Measurements from ENCODE around the gene HNRNPA3. TPM values are rescaled to one million over a fixed set of nuclear protein-coding genes. Genes with fewer than 3 reads are reported as not detected.

HNRNPA3 gene
- total RNA-seq, 1 experiment from 2014 or later, result 290 TPM

DNA sequence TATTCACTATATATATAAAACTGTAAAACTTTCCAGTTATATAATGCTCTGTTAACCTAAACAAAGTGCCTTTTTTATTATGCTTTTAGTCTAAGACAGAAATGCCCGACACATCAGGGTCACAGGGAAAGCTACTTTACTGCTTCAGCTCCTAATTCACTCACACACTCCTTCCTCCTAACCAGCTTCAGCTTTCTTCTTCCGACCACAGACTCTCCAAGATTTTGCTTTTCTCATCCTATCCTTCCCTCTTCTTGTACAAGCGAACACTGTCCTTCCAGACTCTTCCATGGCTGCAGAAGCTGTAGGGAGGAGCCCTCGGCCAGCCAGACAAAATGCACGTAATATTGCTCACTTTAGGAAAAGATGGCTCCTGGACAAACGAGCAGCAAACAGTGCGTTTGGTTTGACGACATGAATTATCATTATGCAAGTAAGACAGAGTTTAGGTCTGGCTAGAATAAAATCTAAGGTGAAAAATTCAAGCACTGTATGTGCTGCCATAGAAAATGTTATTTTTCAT lies 47.5 kb upstream of the HNRNPA3 start:
- Histone ChIP-seq H3K4me1 (replicated peaks; ENCODE audit: insufficient read depth) (peaks cover 60% of the 10 kb centered on the region), H3K27ac (peak overlapping the region; percentile 65)
- BruUV-seq (replicated peaks), result no TSS peak

DNA sequence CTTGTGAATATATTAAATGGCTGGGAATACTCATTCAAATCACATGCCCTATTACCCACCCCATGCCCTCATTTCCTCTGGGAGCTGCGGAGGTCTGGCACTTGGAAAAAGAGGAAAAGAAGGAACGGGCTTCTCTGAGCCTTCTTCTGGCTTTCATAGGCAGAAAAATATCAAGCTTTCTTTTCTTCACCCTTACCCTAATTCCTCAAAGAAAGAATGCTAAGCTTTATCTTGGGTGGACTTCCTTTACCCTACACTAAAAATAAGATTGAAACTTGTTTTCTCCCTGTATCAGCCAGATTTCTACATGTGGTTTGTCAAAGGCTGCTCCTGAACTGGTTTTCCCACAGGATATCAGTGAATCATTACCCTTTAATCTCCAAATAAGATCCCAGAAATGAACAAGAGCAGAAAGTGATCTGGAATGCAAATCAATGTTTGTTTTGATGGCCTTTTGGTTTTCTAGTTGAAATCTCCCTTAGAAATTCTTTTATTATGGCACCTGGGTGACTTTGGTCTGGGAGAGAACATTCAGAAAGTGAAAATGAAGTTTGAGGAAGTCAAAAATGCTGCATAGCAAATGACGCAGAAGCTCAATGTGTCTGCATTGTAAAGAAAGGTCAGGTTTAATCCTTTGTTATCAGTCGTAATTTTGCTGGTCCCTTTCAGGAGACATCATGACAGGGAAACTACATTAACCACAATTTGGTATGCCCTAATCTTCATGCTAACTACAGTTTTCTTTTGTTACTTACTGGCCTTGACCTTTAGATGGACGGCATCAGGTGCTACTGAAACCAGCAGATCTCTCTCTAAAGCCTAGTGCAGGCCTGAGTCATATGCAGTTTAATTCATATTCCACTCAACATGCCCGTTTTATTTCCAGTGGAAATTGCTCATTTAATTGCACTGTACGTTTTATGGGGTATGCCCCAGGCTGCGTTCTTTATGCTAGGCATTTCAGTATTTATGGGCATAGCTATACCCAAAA lies 46.6 kb upstream of the HNRNPA3 start:
- BruUV-seq (replicated peaks), result TSS peak; percentile 29
- POLR2A ChIA-PET (ENCODE audit: unreplicated experiment), result interaction anchor here (0.6 to 1.7 kb wide), 10 partner anchors 11 to 1835 kb away, joined by 3 to 31 read pairs (median 4); partner anchors contain the start of genes HNRNPA3 and NFE2L2

More for the DNA sequence above, 47.5 kb upstream of the HNRNPA3 start:
- Histone ChIP-seq H3K9me3 (ENCODE audit: insufficient read depth, low read depth) (no peaks in the 10 kb centered on the region), H3K79me2 (ENCODE audit: low read depth) (no peaks in the 10 kb centered on the region), H4K20me1 (ENCODE audit: insufficient read depth) (no peaks in the 10 kb centered on the region), H3K27me3 (ENCODE audit: insufficient read depth, low read depth) (no peaks in the 10 kb centered on the region), H3F3A (ENCODE audit: insufficient read depth, low read depth) (peaks cover 34% of the 10 kb centered on the region), H3K9me2 (ENCODE audit: insufficient read depth) (no peaks in the 10 kb centered on the region), H3K4me3 (peak overlapping the region; percentile 37; the same call in 1 of the 2 replicates), H3K36me3 (ENCODE audit: low read depth) (no peaks in the 10 kb centered on the region), H2AFZ (peak overlapping the region; percentile 80), H3K4me2 (peak overlapping the region; percentile 73)
- intact Hi-C loops (cut with micrococcal nuclease; ENCODE audit: unreplicated experiment), result loop anchor here (2.0 to 10.0 kb wide), 3 partner anchors 228 to 594 kb away; partner anchors contain the start of gene AGPS
- TF ChIP-seq EZH2 (IDR thresholded peaks at IDR 0.05; ENCODE audit: low read depth), result no peak
- TF ChIP-seq, protein P1, sequence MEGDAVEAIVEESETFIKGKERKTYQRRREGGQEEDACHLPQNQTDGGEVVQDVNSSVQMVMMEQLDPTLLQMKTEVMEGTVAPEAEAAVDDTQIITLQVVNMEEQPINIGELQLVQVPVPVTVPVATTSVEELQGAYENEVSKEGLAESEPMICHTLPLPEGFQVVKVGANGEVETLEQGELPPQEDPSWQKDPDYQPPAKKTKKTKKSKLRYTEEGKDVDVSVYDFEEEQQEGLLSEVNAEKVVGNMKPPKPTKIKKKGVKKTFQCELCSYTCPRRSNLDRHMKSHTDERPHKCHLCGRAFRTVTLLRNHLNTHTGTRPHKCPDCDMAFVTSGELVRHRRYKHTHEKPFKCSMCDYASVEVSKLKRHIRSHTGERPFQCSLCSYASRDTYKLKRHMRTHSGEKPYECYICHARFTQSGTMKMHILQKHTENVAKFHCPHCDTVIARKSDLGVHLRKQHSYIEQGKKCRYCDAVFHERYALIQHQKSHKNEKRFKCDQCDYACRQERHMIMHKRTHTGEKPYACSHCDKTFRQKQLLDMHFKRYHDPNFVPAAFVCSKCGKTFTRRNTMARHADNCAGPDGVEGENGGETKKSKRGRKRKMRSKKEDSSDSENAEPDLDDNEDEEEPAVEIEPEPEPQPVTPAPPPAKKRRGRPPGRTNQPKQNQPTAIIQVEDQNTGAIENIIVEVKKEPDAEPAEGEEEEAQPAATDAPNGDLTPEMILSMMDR (conservative IDR thresholded peaks at IDR 0.05), result no peak
- ChIA-PET CTCF (interaction anchor here (0.6 to 3.1 kb wide), 33 partner anchors 16 to 594 kb away, joined by 3 to 35 read pairs (median 4); partner anchors contain the start of genes AGPS and NFE2L2), POLR2A (ENCODE audit: unreplicated experiment) (interaction anchor here (0.6 to 1.7 kb wide), 9 partner anchors 12 to 196 kb away, joined by 3 to 31 read pairs (median 6); partner anchors contain the start of genes HNRNPA3 and NFE2L2)
- peak in 1 of 2 experiments; percentile 31 for DNase-seq

More for the DNA sequence above, 46.6 kb upstream of the HNRNPA3 start:
- Histone ChIP-seq H3K9me3 (ENCODE audit: insufficient read depth, low read depth) (no peaks in the 10 kb centered on the region), H3K27me3 (ENCODE audit: insufficient read depth, low read depth) (no peaks in the 10 kb centered on the region), H3K4me3 (peak overlapping the region; percentile 2; the same call in 1 of the 2 replicates), H3K9me2 (ENCODE audit: insufficient read depth) (no peaks in the 10 kb centered on the region), H3K79me2 (ENCODE audit: low read depth) (no peaks in the 10 kb centered on the region), H3F3A (ENCODE audit: insufficient read depth, low read depth) (peaks cover 36% of the 10 kb centered on the region), H3K4me1 (replicated peaks; ENCODE audit: insufficient read depth) (peaks cover 68% of the 10 kb centered on the region), H3K36me3 (ENCODE audit: low read depth) (no peaks in the 10 kb centered on the region), H3K4me2 (peak overlapping the region; percentile 73), H3K27ac (peak overlapping the region; percentile 65), H2AFZ (peak overlapping the region; percentile 66), H4K20me1 (ENCODE audit: insufficient read depth) (no peaks in the 10 kb centered on the region)
- TF ChIP-seq, protein P1 (conservative IDR thresholded peaks at IDR 0.05), result no peak
- TF ChIP-seq EZH2 (IDR thresholded peaks at IDR 0.05; ENCODE audit: low read depth), result no peak
- intact Hi-C loops (cut with micrococcal nuclease; ENCODE audit: unreplicated experiment), result loop anchor here (2.0 to 10.0 kb wide), 3 partner anchors 227 to 593 kb away; partner anchors contain the start of gene AGPS
- CTCF ChIA-PET, result interaction anchor here (1.1 to 3.1 kb wide), 16 partner anchors 17 to 593 kb away, joined by 3 to 35 read pairs (median 8); partner anchors contain the start of genes AGPS and NFE2L2
- peak; percentile 29 to 64 for DNase-seq

All from PC-9 (cell line).